Parietal lobe (tissue), 1 donor: ENCODE results near the gene SPATA2L. TPM values are rescaled to one million over a fixed set of nuclear protein-coding genes. Genes with fewer than 3 reads are reported as not detected.

Source experiments
- total RNA-seq: library from RNA; depleted of rRNA; stranded (reverse); fragments of >200 nt; gene quantifications from one replicate; pipeline ENCODE4 v1.2.3, GENCODE V29; 2014

Gene SPATA2L
- 16.3 TPM for total RNA-seq

GRCh38 chr16:89701425-89702406, at the start of gene SPATA2L:
SPATA2L (minus strand) TSS chr16:89701705; CDS start chr16:89701232, 473 bp downstream.

GRCh38 chr16:89720813-89721545, 19.5 kb upstream of the SPATA2L start, which contains the start of the genes VPS9D1 and ZNF276:
VPS9D1 (minus strand) TSS chr16:89720898; CDS start chr16:89720861, 37 bp downstream.
ZNF276 (plus strand) TSS chr16:89721537; CDS start chr16:89721641, 104 bp downstream.

GRCh38 chr16:89686520-89687091, 14.9 kb downstream of the SPATA2L start, which contains the start of gene CDK10:
CDK10 (plus strand) TSS chr16:89686689; CDS start chr16:89686711, 22 bp downstream.

GRCh38 chr16:89657442-89658220, 43.9 kb downstream of the SPATA2L start, which contains the start of the genes CHMP1A and SPATA33:
CHMP1A (minus strand) TSS chr16:89657708; CDS start chr16:89657588, 120 bp downstream.
SPATA33 (plus strand) TSS chr16:89657836; CDS start chr16:89657912, 76 bp downstream.

Other genes starting within 250 kb of the SPATA2L start
- gene ANKRD11, start 211.1 kb downstream of the SPATA2L start, total RNA-seq, result 82.9 TPM
- gene SPG7, start 193.3 kb downstream of the SPATA2L start, total RNA-seq, result 163 TPM
- gene RPL13, start 141.0 kb downstream of the SPATA2L start, total RNA-seq, result 1,500 TPM
- 13.5 TPM for gene CPNE7, start 125.9 kb downstream of the SPATA2L start, total RNA-seq
- 4.1 TPM for gene DPEP1, start 88.1 kb downstream of the SPATA2L start, total RNA-seq
- gene CHMP1A, start 44.0 kb downstream of the SPATA2L start, total RNA-seq, result 81.4 TPM
- 16.6 TPM for gene SPATA33, start 43.9 kb downstream of the SPATA2L start, total RNA-seq
- gene CDK10, start 15.0 kb downstream of the SPATA2L start, total RNA-seq, result 52.6 TPM
- 17.8 TPM for gene VPS9D1, start 19.2 kb upstream of the SPATA2L start, total RNA-seq
- gene ZNF276, start 19.8 kb upstream of the SPATA2L start, total RNA-seq, result 38.2 TPM
- gene FANCA, start 114.9 kb upstream of the SPATA2L start, total RNA-seq, result 30.7 TPM
- 33.5 TPM for gene SPIRE2, start 126.8 kb upstream of the SPATA2L start, total RNA-seq
- 186 TPM for gene TCF25, start 171.9 kb upstream of the SPATA2L start, total RNA-seq
- gene MC1R, start 217.2 kb upstream of the SPATA2L start, total RNA-seq, result 10.3 TPM
- gene TUBB3, start 221.6 kb upstream of the SPATA2L start, total RNA-seq, result 2,642 TPM
- gene DEF8, start 247.1 kb upstream of the SPATA2L start, total RNA-seq, result 76.4 TPM